Activated naive CD8-positive, alpha-beta T cell treated with anti-CD3 and anti-CD28 coated beads, Interleukin-2, amount 50 U/mL, for 16 hours (primary cell): ENCODE data around the gene MACROD1.
"Not testable (repeated sequence)": the region's sequence is repeated elsewhere in the genome, so short reads cannot be mapped to it uniquely, and the experiment has no call there.

Experiments used
- DNase-seq: peaks from one replicate; pipeline ENCODE4 v3.0.0-alpha.2; 2020; ENCODE audit warnings: low read depth, low spot score

The MACROD1 gene

GRCh38 chr11:64058494-64058893, 107.4 kb downstream of the MACROD1 start:
- DNase-seq = no peak

DNA sequence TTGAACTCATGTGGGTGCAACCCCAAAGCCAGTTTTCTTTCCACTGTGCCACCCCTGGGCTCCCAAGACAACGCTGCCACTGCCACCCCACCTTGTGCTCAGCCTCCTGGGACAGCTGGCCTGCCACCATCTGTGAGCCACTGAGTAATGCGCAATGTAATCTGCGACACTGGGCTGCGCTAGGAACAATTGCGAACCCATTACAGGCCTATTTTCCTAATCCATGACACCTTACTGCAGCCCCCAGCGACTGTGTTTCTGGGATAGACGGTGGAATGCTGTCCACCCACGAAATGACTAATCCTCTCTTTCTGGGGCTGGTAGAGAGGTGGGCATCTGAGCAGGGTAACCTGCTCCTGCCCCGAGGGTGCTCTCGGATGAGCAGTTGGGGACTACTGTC, 108.0 kb downstream of the MACROD1 start:
- DNase-seq = no peak

GRCh38 chr11:64056861-64057260, 109.1 kb downstream of the MACROD1 start:
- DNase-seq = no peak

DNA sequence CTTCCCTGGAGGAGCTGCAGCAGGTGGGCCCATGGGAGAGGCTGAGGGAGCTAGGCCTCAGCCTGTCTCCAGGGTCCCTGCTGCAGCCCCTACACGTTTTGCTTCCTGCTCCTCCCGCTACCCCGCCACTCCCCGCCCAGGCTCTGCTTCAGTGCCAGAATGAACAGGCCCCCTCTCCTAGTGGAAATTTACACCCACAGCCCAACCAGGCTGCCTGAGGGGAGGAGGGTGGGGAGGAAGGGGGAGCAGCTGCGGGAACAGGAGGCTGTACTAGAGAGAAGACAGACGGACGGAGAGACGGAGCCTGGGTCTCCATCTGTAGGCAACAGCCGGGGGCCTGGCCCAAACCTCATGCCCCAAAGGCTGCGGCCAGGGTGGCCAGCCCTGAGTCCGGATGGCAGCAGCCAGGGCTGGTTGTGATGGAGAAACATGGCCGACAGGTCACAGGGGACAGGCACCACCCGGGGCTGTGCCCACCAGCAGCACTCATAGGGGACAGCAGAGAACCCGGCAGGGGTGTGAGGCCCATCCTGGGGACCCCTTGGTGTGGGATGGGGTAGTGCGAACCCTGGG, 109.6 kb downstream of the MACROD1 start:
- no peak for DNase-seq

- DNase-seq = no peak
Measured at GRCh38 chr11:64055077-64055476, 110.8 kb downstream of the MACROD1 start.

- no peak for DNase-seq
Measured at GRCh38 chr11:64053699-64054098, 112.2 kb downstream of the MACROD1 start.

GRCh38 chr11:64052938-64053622, 112.8 kb downstream of the MACROD1 start:
- no peak for DNase-seq

GRCh38 chr11:64052436-64052835, 113.5 kb downstream of the MACROD1 start:
- no peak for DNase-seq

- no peak for DNase-seq
Measured at GRCh38 chr11:64051297-64051696, 114.6 kb downstream of the MACROD1 start.

GRCh38 chr11:64049509-64049908, 116.4 kb downstream of the MACROD1 start:
- no peak for DNase-seq

- no peak for DNase-seq
Measured at GRCh38 chr11:64048042-64048854, 117.7 kb downstream of the MACROD1 start.

- not testable (repeated sequence) for DNase-seq
Measured at GRCh38 chr11:64047373-64047772, 118.5 kb downstream of the MACROD1 start.

DNA sequence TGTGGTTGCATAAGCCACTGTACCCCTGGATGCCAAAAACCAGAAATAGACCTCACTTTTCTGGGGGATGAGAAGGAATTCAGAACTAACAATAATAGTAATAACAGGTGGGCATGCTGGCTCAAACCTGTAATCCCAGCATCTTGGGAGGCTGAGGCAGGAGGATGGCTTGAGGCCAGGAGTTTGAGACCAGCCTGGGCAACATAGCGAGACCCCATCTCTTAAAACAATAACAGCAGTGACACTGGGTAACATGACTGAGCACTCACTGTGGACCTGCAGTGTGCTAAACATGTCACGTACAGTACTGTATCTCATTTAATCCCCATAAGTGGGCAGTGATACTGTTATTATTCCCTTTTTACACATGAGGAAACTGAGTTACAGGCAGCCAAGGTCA, 120.2 kb downstream of the MACROD1 start:
- DNase-seq = no peak

- DNase-seq = no peak
Measured at GRCh38 chr11:64044730-64045393, 121.1 kb downstream of the MACROD1 start.

GRCh38 chr11:64043545-64043944, 122.4 kb downstream of the MACROD1 start:
- DNase-seq = no peak

- no peak for DNase-seq
Measured at GRCh38 chr11:64042301-64042700, 123.6 kb downstream of the MACROD1 start.

DNA sequence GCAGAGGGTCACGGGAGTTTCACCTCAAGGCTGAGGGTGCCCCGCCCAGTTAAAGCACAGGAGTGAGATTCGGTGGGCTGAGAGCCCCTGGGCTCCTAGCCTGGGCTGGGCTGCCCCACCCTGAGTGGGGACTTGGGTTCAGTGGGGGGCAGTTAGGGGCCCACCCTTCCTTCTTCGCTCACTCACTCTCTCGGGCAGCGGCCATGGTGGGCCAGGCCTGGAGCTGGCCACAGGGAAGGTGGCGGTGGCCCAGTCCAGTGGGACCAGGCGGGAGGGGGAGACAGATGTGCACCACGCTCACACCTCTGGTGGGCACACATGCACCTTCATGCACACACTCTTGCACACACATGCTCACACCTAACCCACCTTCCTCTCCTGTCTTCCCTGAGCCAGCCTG, 124.1 kb downstream of the MACROD1 start:
- no peak for DNase-seq

DNA sequence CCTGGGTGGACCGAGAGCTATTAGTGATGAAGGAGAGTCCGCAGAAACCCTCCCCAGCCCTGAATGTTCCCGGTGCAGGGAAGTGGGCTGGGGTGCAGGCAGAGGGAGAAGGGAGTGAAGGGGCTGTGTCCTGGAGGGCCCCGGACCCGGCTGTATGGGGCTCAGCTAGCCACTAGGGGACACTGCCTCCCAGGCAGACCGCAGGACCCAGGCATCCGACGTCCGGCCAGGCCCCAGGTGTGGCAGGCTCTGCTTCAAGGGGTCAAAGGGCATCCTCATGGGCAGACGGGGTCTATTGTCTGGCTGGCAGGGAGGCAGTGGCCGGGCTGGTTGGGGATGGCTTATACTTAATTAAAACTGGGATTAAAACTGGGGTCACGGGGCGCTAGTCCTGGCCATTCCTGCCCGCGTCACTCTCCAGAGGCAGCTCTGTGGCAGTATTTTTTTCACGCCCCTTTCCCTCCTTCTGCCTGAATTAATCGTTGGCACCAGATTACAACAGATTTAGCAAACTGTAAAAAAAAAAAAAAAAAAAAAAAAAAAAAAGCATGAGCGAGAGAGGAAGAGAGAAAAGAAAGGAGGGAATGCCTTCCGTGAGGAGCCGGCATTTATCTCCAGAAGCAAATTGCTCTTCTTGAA, 125.1 kb downstream of the MACROD1 start:
- no peak for DNase-seq

DNA sequence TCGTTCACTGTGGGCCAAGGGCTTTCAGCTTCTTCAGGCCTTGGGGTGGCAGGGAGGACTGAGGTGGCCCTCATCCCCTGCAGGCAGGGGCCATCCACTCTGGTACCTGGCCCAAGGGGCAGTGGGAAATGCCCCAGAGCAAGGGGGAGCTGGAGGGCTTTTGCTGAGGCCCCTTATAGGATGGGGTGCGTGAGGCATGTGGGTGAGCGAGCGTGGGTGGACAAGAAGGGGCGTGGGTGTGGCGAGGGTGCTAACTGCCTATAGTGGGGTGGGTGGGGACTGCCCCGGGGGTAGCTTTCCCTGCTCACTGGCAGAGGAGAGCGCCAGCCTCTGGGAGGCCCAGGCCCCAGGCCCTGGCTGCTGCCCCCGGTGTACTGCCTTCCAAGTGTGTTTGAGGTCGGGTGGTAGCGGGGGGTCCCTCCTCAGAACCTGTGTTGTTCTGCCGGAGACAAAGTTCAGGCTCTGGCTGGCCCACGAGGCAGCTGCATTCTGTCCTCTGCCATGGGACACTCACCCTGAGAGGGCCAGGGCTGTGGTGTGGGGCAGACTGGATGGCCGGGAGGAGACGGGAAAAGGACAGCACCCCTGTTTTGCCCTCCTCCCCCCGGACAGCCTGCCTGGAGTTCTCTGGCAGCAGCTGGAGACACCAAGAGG, 126.8 kb downstream of the MACROD1 start:
- DNase-seq = no peak

DNA sequence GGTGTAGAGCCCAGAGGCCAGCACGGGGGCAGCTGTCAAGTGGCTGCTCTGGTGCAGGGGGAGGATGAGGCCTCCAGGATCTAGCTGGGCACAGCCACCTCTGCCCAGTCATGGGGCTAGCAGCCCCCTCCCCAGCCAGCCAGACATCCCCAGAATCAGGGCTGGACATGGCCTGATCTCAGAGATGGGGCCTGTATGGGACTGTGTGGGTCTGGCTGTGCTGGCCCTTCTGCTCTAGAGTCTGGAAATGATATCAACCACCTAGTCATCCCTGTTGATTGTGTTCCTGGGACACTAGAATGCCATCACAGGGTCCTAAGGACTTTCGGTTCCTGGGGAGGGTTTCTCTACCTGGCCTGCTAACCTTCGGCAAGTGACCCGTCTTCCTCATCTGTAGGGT, 127.4 kb downstream of the MACROD1 start:
- no peak for DNase-seq

DNA sequence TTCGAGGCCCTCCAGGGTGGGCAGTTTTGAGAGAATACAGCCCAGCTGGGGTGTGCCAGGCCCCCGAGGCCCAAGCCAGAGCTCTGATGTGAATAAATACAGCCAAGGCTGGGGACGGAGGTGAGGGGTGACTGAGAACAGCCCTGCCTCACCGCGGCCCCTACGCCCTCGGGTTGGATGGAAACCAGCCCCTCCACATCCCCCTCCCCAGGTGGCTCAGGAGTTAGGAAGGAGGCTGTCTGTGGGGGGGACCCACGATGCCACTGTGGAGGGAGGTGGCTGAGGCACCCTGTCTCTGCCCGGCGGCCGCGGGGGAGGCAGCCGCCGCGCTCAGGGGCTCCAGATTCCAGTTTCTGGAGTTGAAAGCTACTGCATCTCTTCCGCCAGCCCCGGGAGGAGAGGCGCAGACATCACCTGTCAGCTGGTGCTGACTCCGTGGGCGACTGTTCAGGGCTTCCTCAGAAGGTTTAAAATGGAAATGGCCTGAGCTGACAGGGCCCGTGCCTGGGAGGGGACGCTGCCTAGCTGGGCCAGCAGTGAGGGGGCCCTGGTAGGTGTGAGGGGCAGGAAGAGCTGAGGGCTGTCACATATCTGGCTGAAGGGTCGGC, 128.8 kb downstream of the MACROD1 start:
- no peak for DNase-seq
